ENCODE results near the gene RGS6. TPM values are rescaled to one million over a fixed set of nuclear protein-coding genes. Genes with fewer than 3 reads are reported as not detected.

The RGS6 gene
- total RNA-seq, 1 experiment from 2014 or later: not detected

DNA sequence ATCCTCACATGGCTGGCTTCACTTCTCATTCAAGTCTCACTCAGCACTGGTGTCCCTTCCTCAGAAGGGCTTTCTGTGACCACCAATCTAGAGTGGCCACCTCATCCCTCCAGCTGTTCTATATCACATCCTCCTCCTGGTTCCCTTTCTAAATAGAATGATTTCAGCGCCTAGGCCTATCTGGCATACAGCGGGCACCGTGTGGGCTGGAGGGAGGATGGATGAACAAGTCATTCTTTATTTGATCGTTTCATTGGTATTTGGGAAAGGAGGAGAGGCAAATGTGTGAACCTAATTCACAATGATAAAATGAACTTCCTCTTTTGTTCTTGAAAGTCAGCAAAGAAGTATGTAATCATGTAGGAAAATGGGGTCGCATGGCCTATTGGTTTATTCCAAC is 567.5 kb downstream of the RGS6 start:
- no peak for DNase-seq
- no peaks in the 10 kb centered on the region for H3K9me3 ChIP-seq (replicated peaks)
- no peak overlapping the region for H3K27ac ChIP-seq
- peaks cover 7% of the 10 kb centered on the region; the same call in 1 of the 2 replicates for H3K27me3 ChIP-seq
- no peaks in the 10 kb centered on the region for H3K4me1 ChIP-seq
- no peaks in the 10 kb centered on the region for H3K36me3 ChIP-seq
- H3K4me3 ChIP-seq: no peak overlapping the region

- no peaks in the 10 kb centered on the region for H3K9me3 ChIP-seq (replicated peaks)
- H3K27ac ChIP-seq: no peak overlapping the region
Measured at GRCh38 chr14:72500234-72500838, 568.1 kb downstream of the RGS6 start.

GRCh38 chr14:72501439-72501838 is 569.2 kb downstream of the RGS6 start:
- no peaks in the 10 kb centered on the region for H3K9me3 ChIP-seq (replicated peaks)
- H3K4me1 ChIP-seq: no peaks in the 10 kb centered on the region
- H3K4me3 ChIP-seq: no peak overlapping the region
- DNase-seq: no peak
- H3K36me3 ChIP-seq: no peaks in the 10 kb centered on the region
- peaks cover 4% of the 10 kb centered on the region; the same call in 1 of the 2 replicates for H3K27me3 ChIP-seq
- no peak overlapping the region for H3K27ac ChIP-seq

More at GRCh38 chr14:72500234-72500838, 568.1 kb downstream of the RGS6 start:
- H3K4me3 ChIP-seq: no peak overlapping the region
- H3K4me1 ChIP-seq: no peaks in the 10 kb centered on the region
- H3K27me3 ChIP-seq: peaks cover 7% of the 10 kb centered on the region; the same call in 1 of the 2 replicates
- no peak for DNase-seq
- no peaks in the 10 kb centered on the region for H3K36me3 ChIP-seq

DNA sequence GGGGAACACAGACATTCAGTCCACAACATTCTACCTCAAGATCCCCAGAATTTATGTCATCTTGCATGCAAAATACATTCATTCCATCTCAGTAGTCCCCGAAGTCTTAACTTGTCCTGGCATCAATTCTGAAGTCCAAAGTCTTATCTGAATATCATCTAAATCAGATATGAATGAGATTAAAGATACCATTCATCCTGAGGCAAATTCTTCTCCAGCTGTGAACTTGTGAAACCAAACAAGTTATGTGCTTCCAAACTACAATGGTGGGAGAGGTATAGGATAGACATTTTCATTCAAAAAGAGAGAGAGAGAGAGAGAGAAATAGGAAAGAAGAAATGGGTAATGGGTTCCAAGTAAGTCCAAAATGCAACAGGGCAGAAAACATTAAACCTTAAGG is 571.0 kb downstream of the RGS6 start:
- DNase-seq: no peak
- no peak overlapping the region for H3K4me3 ChIP-seq
- H3K4me1 ChIP-seq: no peaks in the 10 kb centered on the region
- peaks cover 4% of the 10 kb centered on the region; the same call in 1 of the 2 replicates for H3K27me3 ChIP-seq
- H3K9me3 ChIP-seq (replicated peaks): no peaks in the 10 kb centered on the region
- H3K27ac ChIP-seq: no peak overlapping the region
- H3K36me3 ChIP-seq: no peaks in the 10 kb centered on the region

GRCh38 chr14:72503696-72504368 is 571.6 kb downstream of the RGS6 start:
- no peaks in the 10 kb centered on the region for H3K27me3 ChIP-seq
- H3K9me3 ChIP-seq (replicated peaks): no peaks in the 10 kb centered on the region
- H3K36me3 ChIP-seq: no peaks in the 10 kb centered on the region
- no peak overlapping the region for H3K4me3 ChIP-seq
- H3K4me1 ChIP-seq: no peaks in the 10 kb centered on the region
- no peak for DNase-seq
- no peak overlapping the region for H3K27ac ChIP-seq

- no peak for DNase-seq
- Histone ChIP-seq H3K27ac (no peak overlapping the region), H3K4me1 (no peaks in the 10 kb centered on the region)
Measured at GRCh38 chr14:72510566-72510965, 578.3 kb downstream of the RGS6 start.

DNA sequence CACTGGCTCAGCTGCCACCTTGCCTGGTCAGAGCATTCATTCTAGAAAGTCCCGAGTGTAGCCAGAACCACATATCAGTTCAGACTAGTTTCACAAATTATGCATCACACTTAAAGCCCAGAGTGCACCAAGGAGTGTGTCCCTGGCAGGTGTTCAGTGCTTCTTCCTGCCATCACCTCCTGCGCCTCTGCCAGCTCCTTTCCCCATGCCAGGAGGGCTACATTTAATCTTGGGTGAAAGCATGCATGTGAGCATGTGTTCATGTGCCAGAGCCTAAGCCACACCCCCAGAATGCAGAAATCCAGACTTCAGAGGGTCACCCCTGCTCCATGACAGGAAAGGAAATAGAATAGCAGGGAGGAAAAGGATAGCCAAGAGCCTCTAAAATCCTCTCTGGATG is 580.1 kb downstream of the RGS6 start:
- Histone ChIP-seq H3K9me3 (replicated peaks) (no peaks in the 10 kb centered on the region), H3K4me3 (no peak overlapping the region), H3K27me3 (no peaks in the 10 kb centered on the region; the same call in 1 of the 2 replicates), H3K36me3 (no peaks in the 10 kb centered on the region), H3K4me1 (no peaks in the 10 kb centered on the region), H3K27ac (no peak overlapping the region)
- no peak for DNase-seq

More at GRCh38 chr14:72510566-72510965, 578.3 kb downstream of the RGS6 start:
- H3K27me3 ChIP-seq: no peaks in the 10 kb centered on the region; the same call in 1 of the 2 replicates
- H3K4me3 ChIP-seq: no peak overlapping the region
- no peaks in the 10 kb centered on the region for H3K36me3 ChIP-seq
- no peaks in the 10 kb centered on the region for H3K9me3 ChIP-seq (replicated peaks)

- no peaks in the 10 kb centered on the region for H3K36me3 ChIP-seq
- DNase-seq: no peak
- no peaks in the 10 kb centered on the region for H3K9me3 ChIP-seq (replicated peaks)
- no peaks in the 10 kb centered on the region; the same call in 1 of the 2 replicates for H3K27me3 ChIP-seq
- no peaks in the 10 kb centered on the region for H3K4me1 ChIP-seq
- H3K4me3 ChIP-seq: no peak overlapping the region
- no peak overlapping the region for H3K27ac ChIP-seq
Measured at GRCh38 chr14:72512925-72513324, 580.7 kb downstream of the RGS6 start.

GRCh38 chr14:72513346-72513745 is 581.1 kb downstream of the RGS6 start:
- no peak overlapping the region for H3K4me3 ChIP-seq
- DNase-seq: no peak

DNA sequence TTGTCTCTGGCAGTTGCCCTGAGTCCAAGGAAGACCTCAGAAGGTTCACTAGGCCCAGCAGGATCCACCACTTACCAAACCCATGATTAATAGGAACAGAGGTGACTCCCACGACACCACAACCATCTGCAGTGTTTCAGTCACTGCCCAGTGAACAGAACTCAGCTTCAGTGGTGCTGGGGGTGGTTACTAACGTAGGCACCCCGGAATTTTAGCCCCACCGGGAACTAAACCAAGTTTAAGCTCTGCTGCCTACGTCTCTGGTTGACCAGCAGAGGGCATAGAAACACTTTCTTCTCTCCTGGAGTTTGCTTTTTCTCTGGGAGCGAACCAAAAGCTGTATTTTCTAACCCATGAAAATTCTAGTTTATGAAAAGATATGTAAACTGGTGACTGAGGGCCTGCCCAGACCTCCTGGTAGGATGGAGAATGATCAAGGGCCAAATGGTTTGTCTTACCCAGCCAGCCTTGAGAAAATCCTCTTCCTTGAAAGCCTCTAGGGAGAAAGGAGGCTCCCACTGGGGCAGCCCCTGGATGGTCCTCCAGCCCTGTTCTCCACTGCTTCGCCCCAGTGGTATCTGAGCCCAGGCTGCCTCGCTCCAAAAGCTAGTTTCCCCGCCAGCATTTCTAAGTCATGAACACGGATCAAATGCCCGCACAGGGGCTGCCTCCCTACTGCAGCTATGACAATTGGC is 581.9 kb downstream of the RGS6 start:
- Histone ChIP-seq H3K4me3 (no peak overlapping the region), H3K27me3 (no peaks in the 10 kb centered on the region; the same call in 1 of the 2 replicates), H3K36me3 (no peaks in the 10 kb centered on the region), H3K27ac (no peak overlapping the region), H3K4me1 (no peaks in the 10 kb centered on the region), H3K9me3 (replicated peaks) (no peaks in the 10 kb centered on the region)
- DNase-seq: peak; percentile 7 to 58

More at GRCh38 chr14:72513346-72513745, 581.1 kb downstream of the RGS6 start:
- Histone ChIP-seq H3K27me3 (no peaks in the 10 kb centered on the region; the same call in 1 of the 2 replicates), H3K27ac (no peak overlapping the region), H3K4me1 (no peaks in the 10 kb centered on the region), H3K9me3 (replicated peaks) (no peaks in the 10 kb centered on the region), H3K36me3 (no peaks in the 10 kb centered on the region)

DNA sequence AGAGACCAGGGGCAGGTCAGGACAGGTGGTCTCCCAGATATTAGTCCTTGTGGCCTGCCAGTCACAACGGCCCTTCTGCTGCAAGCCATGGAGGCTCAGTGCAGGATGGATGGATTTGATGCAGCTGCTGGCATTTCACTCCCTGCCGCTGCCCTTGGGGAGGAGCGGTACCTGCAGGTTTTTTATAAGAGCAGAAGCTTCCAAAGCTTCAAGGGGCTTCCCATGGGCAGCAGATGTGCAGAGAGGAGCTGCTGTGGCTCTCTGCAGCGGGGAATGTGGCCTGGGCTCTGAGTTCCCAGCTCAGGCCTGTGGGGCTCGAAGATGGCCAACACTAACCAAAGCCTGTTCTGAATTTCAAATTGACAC is 582.4 kb downstream of the RGS6 start:
- Histone ChIP-seq H3K27me3 (no peaks in the 10 kb centered on the region; the same call in 1 of the 2 replicates), H3K9me3 (replicated peaks) (no peaks in the 10 kb centered on the region), H3K4me3 (no peak overlapping the region), H3K36me3 (no peaks in the 10 kb centered on the region), H3K27ac (no peak overlapping the region), H3K4me1 (no peaks in the 10 kb centered on the region)
- peak in 1 of 2 experiments; percentile 16 for DNase-seq

GRCh38 chr14:72515779-72516770 is 583.8 kb downstream of the RGS6 start:
- no peak for DNase-seq
- Histone ChIP-seq H3K4me1 (no peaks in the 10 kb centered on the region), H3K27ac (no peak overlapping the region), H3K9me3 (replicated peaks) (no peaks in the 10 kb centered on the region), H3K27me3 (no peaks in the 10 kb centered on the region), H3K4me3 (no peak overlapping the region), H3K36me3 (no peaks in the 10 kb centered on the region)

- Histone ChIP-seq H3K27me3 (no peaks in the 10 kb centered on the region), H3K27ac (no peak overlapping the region), H3K4me1 (no peaks in the 10 kb centered on the region), H3K4me3 (no peak overlapping the region), H3K9me3 (replicated peaks) (no peaks in the 10 kb centered on the region), H3K36me3 (no peaks in the 10 kb centered on the region)
- peak; percentile 34 to 67 for DNase-seq
Measured at GRCh38 chr14:72516936-72517700, 584.9 kb downstream of the RGS6 start.

GRCh38 chr14:72517736-72518135 is 585.5 kb downstream of the RGS6 start:
- DNase-seq: no peak
- H3K4me3 ChIP-seq: no peak overlapping the region
- no peak overlapping the region for H3K27ac ChIP-seq
- H3K36me3 ChIP-seq: no peaks in the 10 kb centered on the region
- no peaks in the 10 kb centered on the region for H3K27me3 ChIP-seq
- H3K9me3 ChIP-seq (replicated peaks): no peaks in the 10 kb centered on the region
- H3K4me1 ChIP-seq: no peaks in the 10 kb centered on the region
